Ishikawa (cell line): Measurements from ENCODE around the gene KCNK15.

Experiments used
- CEBPB ChIP-seq: IDR thresholded peaks from 2 replicates; pipeline ENCODE4 v1.6.1; 2012
- CREB1 ChIP-seq: IDR thresholded peaks from 2 replicates; pipeline ENCODE4 v1.6.1; 2012; ENCODE audit warnings: low read depth
- EGR1 ChIP-seq: IDR thresholded peaks from 2 replicates; pipeline ENCODE4 v1.6.1; 2012
- EP300 ChIP-seq: IDR thresholded peaks from 2 replicates; pipeline ENCODE4 v1.6.1; 2012; ENCODE audit warnings: borderline replicate concordance
- FOXM1 ChIP-seq: IDR thresholded peaks from 2 replicates; pipeline ENCODE4 v1.6.1; 2012; ENCODE audit warnings: low read depth, borderline replicate concordance
- MAX ChIP-seq: IDR thresholded peaks from 2 replicates; pipeline ENCODE4 v1.6.1; 2012
- NFIC ChIP-seq: IDR thresholded peaks from 2 replicates; pipeline ENCODE4 v1.6.1; 2012
- RAD21 ChIP-seq: IDR thresholded peaks from 2 replicates; pipeline ENCODE4 v1.6.1; 2012; ENCODE audit warnings: low read depth
- REST ChIP-seq: IDR thresholded peaks from 2 replicates; pipeline ENCODE4 v1.6.1; 2012; ENCODE audit warnings: low read depth, mild to moderate bottlenecking
- TAF1 ChIP-seq: IDR thresholded peaks from 2 replicates; pipeline ENCODE4 v1.6.1; 2012; ENCODE audit warnings: low read depth, mild to moderate bottlenecking
- TCF12 ChIP-seq: IDR thresholded peaks from 2 replicates; pipeline ENCODE4 v1.6.1; 2012; ENCODE audit warnings: low read depth
- TEAD4 ChIP-seq: IDR thresholded peaks from 2 replicates; pipeline ENCODE4 v1.6.1; 2012
- USF1 ChIP-seq: IDR thresholded peaks from 2 replicates; pipeline ENCODE4 v1.6.1; 2012
- YY1 ChIP-seq: IDR thresholded peaks from 2 replicates; pipeline ENCODE4 v1.6.1; 2012; ENCODE audit warnings: low read depth
- ZBTB7A ChIP-seq: IDR thresholded peaks from 2 replicates; pipeline ENCODE4 v1.6.1; 2012; ENCODE audit warnings: low read depth

Gene KCNK15

GRCh38 chr20:44745598-44746366 lies at the start of gene KCNK15:
Gene KCNK15 (plus strand): TSS chr20:44745865. CDS start chr20:44745911, 46 bp downstream.
- TF ChIP-seq TEAD4 = no peak
- TF ChIP-seq MAX = peak; percentile 66

- TF ChIP-seq MAX (no peak), EP300 (no peak), TCF12 (no peak), CREB1 (no peak), FOXM1 (no peak), TEAD4 (no peak), ZBTB7A (no peak), REST (no peak)
Measured at GRCh38 chr20:44696315-44696714, 49.4 kb upstream of the KCNK15 start.

GRCh38 chr20:44698351-44698750 lies 47.3 kb upstream of the KCNK15 start:
- TF ChIP-seq FOXM1 = no peak
- no peak for TF ChIP-seq NFIC
- TF ChIP-seq RAD21 = no peak
- no peak for TF ChIP-seq CREB1
- TF ChIP-seq TEAD4 = no peak
- no peak for TF ChIP-seq REST
- TF ChIP-seq YY1 = no peak
- no peak for TF ChIP-seq USF1

GRCh38 chr20:44700306-44700705 lies 45.4 kb upstream of the KCNK15 start:
- TF ChIP-seq CREB1 (no peak), YY1 (no peak), TEAD4 (no peak), TCF12 (no peak), CEBPB (no peak), MAX (no peak), USF1 (no peak), ZBTB7A (no peak)

GRCh38 chr20:44701118-44701857 lies 44.4 kb upstream of the KCNK15 start:
- TF ChIP-seq REST (no peak), CEBPB (no peak), EGR1 (no peak), RAD21 (no peak), FOXM1 (no peak), NFIC (no peak), TEAD4 (no peak), EP300 (no peak), CREB1 (no peak), TCF12 (no peak), ZBTB7A (no peak), USF1 (no peak), YY1 (no peak), TAF1 (no peak), MAX (no peak; the same call in 1 of the 2 replicates)
